PC-3 (cell line): ENCODE measurements around the gene GNAZ. TPM values are rescaled to one million over a fixed set of nuclear protein-coding genes. Genes with fewer than 3 reads are reported as not detected.

Experiments
- ATAC-seq: fragments of 200-7000 bp; cut with Tn5 transposase; 2 replicates; pipeline ENCODE4 v1.9.1; 2020; ENCODE audit warnings: mild to moderate bottlenecking, moderate library complexity
- BruUV-seq: library from RNA; stranded (reverse); fragments of 400-500 nt; replicated peaks from 2 replicates; lab custom pipeline; 2021; lab: Mats Ljungman, UMichigan
- CTCF ChIA-PET: fragments of 300-600 bp; sonication (Branson Sonifier 250); formaldehyde crosslinking; loops from one replicate; lab custom pipeline; 2022; ENCODE audit warnings: antibody characterized with exemption; lab: Charles Lee
- POLR2A ChIA-PET: fragments of 300-600 bp; sonication (Branson Sonifier 250); formaldehyde crosslinking; loops from one replicate; lab custom pipeline; 2022; ENCODE audit warnings: antibody characterized with exemption; ENCODE audit not compliant: unreplicated experiment; lab: Charles Lee
- DNase-seq: peaks from one replicate; pipeline ENCODE4 v3.0.0-alpha.2; 2015
- H2AFZ ChIP-seq: fragments of 300-600 bp; sonication (generic); 2 replicates; pipeline ENCODE4 v1.6.0; 2016; ENCODE audit warnings: antibody characterized with exemption, low read length
- H3F3A ChIP-seq: fragments of 300-600 bp; sonication (generic); one replicate; pipeline ENCODE4 v1.6.0; 2017; ENCODE audit warnings: antibody characterized with exemption, low read length, control low read depth, mild to moderate bottlenecking; ENCODE audit not compliant: unreplicated experiment
- H3K27ac ChIP-seq: fragments of 300-600 bp; sonication (generic); 2 replicates; pipeline ENCODE4 v1.5.1; 2016; ENCODE audit warnings: mild to moderate bottlenecking, low read length
- H3K27me3 ChIP-seq: fragments of 300-600 bp; sonication (generic); 2 replicates; pipeline ENCODE4 v1.6.1; 2016; ENCODE audit warnings: low read length, mixed read lengths
- H3K36me3 ChIP-seq: fragments of 300-600 bp; sonication (generic); 2 replicates; pipeline ENCODE4 v1.6.1; 2016; ENCODE audit warnings: low read depth, mixed run types, low read length, mixed read lengths
- H3K4me1 ChIP-seq: fragments of 300-600 bp; sonication (generic); 2 replicates; pipeline ENCODE4 v1.5.1; 2016; ENCODE audit warnings: low read length; ENCODE audit not compliant: insufficient read depth
- H3K4me2 ChIP-seq: fragments of 300-600 bp; sonication (generic); 2 replicates; pipeline ENCODE4 v1.6.0; 2016; ENCODE audit warnings: low read length
- H3K4me3 ChIP-seq: fragments of 300-600 bp; sonication (generic); 2 replicates; pipeline ENCODE4 v1.5.1; 2016; ENCODE audit warnings: mild to moderate bottlenecking, low read length, mixed read lengths
- H3K79me2 ChIP-seq: fragments of 300-600 bp; sonication (generic); 2 replicates; pipeline ENCODE4 v1.6.1; 2017; ENCODE audit warnings: low read length, mixed read lengths
- H3K9ac ChIP-seq: fragments of 300-600 bp; sonication (generic); 2 replicates; pipeline ENCODE4 v1.6.0; 2016; ENCODE audit warnings: mild to moderate bottlenecking, low read length
- H3K9me2 ChIP-seq: fragments of 300-600 bp; sonication (generic); replicated peaks from 2 replicates; pipeline ENCODE4 v1.6.1; 2016; ENCODE audit warnings: mixed run types, low read length, mixed read lengths
- H3K9me3 ChIP-seq: fragments of 300-600 bp; sonication (generic); 2 replicates; pipeline ENCODE4 v1.6.1; 2016; ENCODE audit warnings: low read length, mixed read lengths
- H4K20me1 ChIP-seq: fragments of 300-600 bp; sonication (generic); 2 replicates; pipeline ENCODE4 v1.6.1; 2016; ENCODE audit warnings: low read length, mixed read lengths
- EZH2 ChIP-seq: fragments of 300-600 bp; sonication (generic); IDR thresholded peaks from one replicate; pipeline ENCODE4 v1.6.1; 2017; ENCODE audit warnings: antibody characterized with exemption, mild to moderate bottlenecking, low read length; ENCODE audit not compliant: unreplicated experiment
- EZH2phosphoT487 ChIP-seq: fragments of 300-600 bp; sonication (generic); IDR thresholded peaks from 2 replicates; pipeline ENCODE4 v1.6.1; 2018; ENCODE audit warnings: mild to moderate bottlenecking, antibody characterized with exemption, low read length, borderline replicate concordance
- intact Hi-C: fragments of 100-400 bp; cut with micrococcal nuclease; formaldehyde crosslinking; loops from 2 replicates; pipeline ENCODE4 v1.9.0; 2023
- total RNA-seq: library from RNA; depleted of rRNA; stranded (reverse); fragments of >200 nt; gene quantifications from 2 replicates; pipeline ENCODE4 v1.2.3, GENCODE V29; 2014
- TF ChIP-seq, protein P1 (sequence below): fragments of 300-600 bp; sonication (generic); conservative IDR thresholded peaks from 2 replicates; pipeline ENCODE4 v1.5.1; 2017; ENCODE audit warnings: antibody characterized with exemption, low read depth, mild to moderate bottlenecking, low read length

The GNAZ gene
- total RNA-seq, 1 experiment from 2014 or later: 14.4 TPM

DNA sequence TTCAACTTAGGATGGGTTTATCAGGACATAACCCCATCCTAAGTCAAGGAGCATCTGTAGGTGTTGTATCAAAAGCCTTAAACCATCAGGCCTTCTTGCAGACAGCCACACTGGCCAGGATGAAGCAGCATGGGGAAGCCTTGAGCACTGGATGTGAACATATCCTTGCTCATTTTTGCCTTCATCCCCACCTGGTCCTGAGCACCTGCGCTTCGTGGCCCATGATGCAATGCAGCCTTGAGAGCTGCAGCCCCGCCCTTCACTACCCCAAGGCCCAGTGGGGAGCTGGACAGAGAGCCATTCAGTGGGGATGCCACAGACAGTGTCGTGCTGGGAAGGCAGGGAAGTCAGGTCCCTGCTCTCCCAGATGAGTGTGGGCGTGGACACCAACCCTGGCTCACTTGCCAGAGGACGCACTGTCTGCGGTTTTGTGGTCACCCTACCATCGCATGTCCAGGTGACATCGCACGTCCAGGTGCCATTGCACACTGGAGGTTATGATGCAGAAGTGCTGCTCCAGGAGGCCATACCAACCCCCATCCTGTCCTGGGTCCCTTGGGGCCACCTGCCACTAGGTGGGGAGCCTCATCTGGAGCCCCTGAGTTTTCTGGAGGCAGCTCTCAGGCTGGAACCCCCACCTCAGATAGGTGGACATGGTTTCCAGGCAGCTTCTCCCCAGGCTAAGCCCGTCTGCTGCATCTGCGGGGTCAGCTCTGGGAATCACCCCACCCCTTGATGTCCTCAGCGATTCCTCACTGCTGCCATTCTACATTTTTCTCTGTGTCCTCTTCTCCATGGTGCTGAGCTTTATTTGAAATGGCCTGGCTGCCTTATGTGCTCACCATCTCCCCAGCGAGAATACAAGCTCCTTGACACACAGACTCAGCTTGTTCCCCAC, 14.4 kb downstream of the GNAZ start:
- intact Hi-C loops: no loop called here
- H2AFZ ChIP-seq: no peak overlapping the region
- ChIA-PET CTCF (no interaction called here), POLR2A (no interaction called here)
- no peaks in the 10 kb centered on the region for H3K4me1 ChIP-seq
- no peaks in the 10 kb centered on the region for H3K9me2 ChIP-seq
- no peaks in the 10 kb centered on the region for H3F3A ChIP-seq
- H4K20me1 ChIP-seq: no peaks in the 10 kb centered on the region
- H3K4me2 ChIP-seq: no peak overlapping the region
- no peak overlapping the region for H3K4me3 ChIP-seq
- ATAC-seq (no peak), DNase-seq (no peak)
- TF ChIP-seq, protein P1, sequence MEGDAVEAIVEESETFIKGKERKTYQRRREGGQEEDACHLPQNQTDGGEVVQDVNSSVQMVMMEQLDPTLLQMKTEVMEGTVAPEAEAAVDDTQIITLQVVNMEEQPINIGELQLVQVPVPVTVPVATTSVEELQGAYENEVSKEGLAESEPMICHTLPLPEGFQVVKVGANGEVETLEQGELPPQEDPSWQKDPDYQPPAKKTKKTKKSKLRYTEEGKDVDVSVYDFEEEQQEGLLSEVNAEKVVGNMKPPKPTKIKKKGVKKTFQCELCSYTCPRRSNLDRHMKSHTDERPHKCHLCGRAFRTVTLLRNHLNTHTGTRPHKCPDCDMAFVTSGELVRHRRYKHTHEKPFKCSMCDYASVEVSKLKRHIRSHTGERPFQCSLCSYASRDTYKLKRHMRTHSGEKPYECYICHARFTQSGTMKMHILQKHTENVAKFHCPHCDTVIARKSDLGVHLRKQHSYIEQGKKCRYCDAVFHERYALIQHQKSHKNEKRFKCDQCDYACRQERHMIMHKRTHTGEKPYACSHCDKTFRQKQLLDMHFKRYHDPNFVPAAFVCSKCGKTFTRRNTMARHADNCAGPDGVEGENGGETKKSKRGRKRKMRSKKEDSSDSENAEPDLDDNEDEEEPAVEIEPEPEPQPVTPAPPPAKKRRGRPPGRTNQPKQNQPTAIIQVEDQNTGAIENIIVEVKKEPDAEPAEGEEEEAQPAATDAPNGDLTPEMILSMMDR: no peak
- TF ChIP-seq EZH2 (no peak), EZH2phosphoT487 (no peak)
- no TSS peak for BruUV-seq
- no peak overlapping the region for H3K9ac ChIP-seq
- H3K9me3 ChIP-seq: no peaks in the 10 kb centered on the region
- H3K27me3 ChIP-seq: no peaks in the 10 kb centered on the region
- no peak overlapping the region for H3K27ac ChIP-seq
- no peaks in the 10 kb centered on the region for H3K36me3 ChIP-seq
- H3K79me2 ChIP-seq: no peaks in the 10 kb centered on the region

DNA sequence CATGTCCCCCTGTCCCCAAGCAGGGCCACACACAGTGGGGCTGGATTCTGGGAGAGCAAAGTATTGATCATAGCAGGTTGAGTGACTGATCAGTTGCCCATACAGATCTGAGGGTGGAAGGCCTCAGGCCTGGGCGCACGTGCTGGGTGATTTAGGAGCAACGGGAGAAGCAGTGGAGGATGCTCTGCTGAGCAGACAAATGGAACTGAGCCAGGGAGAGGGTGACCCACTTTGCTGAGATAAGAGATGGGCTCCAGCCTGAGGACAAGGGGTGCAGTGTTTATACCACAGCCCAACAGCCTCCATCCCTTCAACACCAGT, 15.0 kb downstream of the GNAZ start:
- Histone ChIP-seq H3K27me3 (no peaks in the 10 kb centered on the region), H3K79me2 (no peaks in the 10 kb centered on the region), H3K4me1 (no peaks in the 10 kb centered on the region), H3F3A (no peaks in the 10 kb centered on the region), H3K4me2 (no peak overlapping the region), H2AFZ (no peak overlapping the region), H3K4me3 (no peak overlapping the region), H3K9me3 (no peaks in the 10 kb centered on the region), H3K9ac (no peak overlapping the region), H3K27ac (no peak overlapping the region), H3K36me3 (no peaks in the 10 kb centered on the region), H3K9me2 (no peaks in the 10 kb centered on the region), H4K20me1 (no peaks in the 10 kb centered on the region)
- TF ChIP-seq, protein P1: no peak
- TF ChIP-seq EZH2phosphoT487: no peak
- no peak for TF ChIP-seq EZH2
- ChIA-PET POLR2A (no interaction called here), CTCF (no interaction called here)
- BruUV-seq: no TSS peak
- intact Hi-C loops: no loop called here
- no peak for DNase-seq
- ATAC-seq: no peak

DNA sequence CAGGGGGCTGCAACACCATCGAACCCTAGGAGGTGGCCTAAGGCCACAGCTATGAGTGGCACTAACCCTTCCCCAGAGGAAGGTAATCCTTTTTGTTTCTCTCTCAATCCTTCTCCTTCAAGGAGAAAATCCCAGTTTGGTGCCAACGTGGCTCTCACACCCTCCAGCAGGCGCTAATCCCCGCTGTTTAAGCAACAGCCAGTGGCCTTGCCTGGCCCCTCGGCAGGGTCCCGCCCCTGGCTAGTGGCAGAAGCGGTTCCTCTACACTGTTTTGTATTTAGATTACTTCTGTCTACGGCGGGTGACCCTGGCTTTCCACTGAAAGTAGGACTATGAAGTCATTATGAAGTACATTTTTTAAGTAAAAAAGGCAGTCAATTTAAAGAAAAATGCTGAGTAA, 15.5 kb downstream of the GNAZ start:
- H3K4me1 ChIP-seq: no peaks in the 10 kb centered on the region
- no peaks in the 10 kb centered on the region for H3F3A ChIP-seq
- no peaks in the 10 kb centered on the region for H3K9me2 ChIP-seq
- H3K27ac ChIP-seq: no peak overlapping the region
- BruUV-seq: no TSS peak
- TF ChIP-seq, protein P1: no peak
- TF ChIP-seq EZH2 (no peak), EZH2phosphoT487 (no peak)
- no peaks in the 10 kb centered on the region for H3K36me3 ChIP-seq
- no peak for ATAC-seq
- H2AFZ ChIP-seq: no peak overlapping the region
- ChIA-PET POLR2A (no interaction called here), CTCF (no interaction called here)
- intact Hi-C loops: no loop called here
- H3K4me3 ChIP-seq: no peak overlapping the region
- H3K27me3 ChIP-seq: no peaks in the 10 kb centered on the region
- no peak for DNase-seq
- no peak overlapping the region for H3K4me2 ChIP-seq
- H4K20me1 ChIP-seq: no peaks in the 10 kb centered on the region
- no peak overlapping the region for H3K9ac ChIP-seq
- H3K9me3 ChIP-seq: no peaks in the 10 kb centered on the region
- no peaks in the 10 kb centered on the region for H3K79me2 ChIP-seq
